Loucy (cell line): ENCODE results near the gene SYNE2.
"Not testable (repeated sequence)": the region's sequence is repeated elsewhere in the genome, so short reads cannot be mapped to it uniquely, and the experiment has no call there.

Experiments used
- H2AFZ ChIP-seq: fragments of 200-600 bp; sonication (generic); 2 replicates; pipeline ENCODE4 v1.6.0; 2016; ENCODE audit warnings: antibody characterized with exemption, mild to moderate bottlenecking, low read length, moderate library complexity
- H3F3A ChIP-seq: fragments of 200-600 bp; 2 replicates; pipeline ENCODE4 v1.6.0; 2016; ENCODE audit warnings: antibody characterized with exemption, low read depth, mild to moderate bottlenecking
- H3K27me3 ChIP-seq: fragments of 200-600 bp; sonication (generic); 2 replicates; pipeline ENCODE4 v1.6.1; 2014; ENCODE audit warnings: low read length, mild to moderate bottlenecking; ENCODE audit not compliant: insufficient read depth, poor library complexity, severe bottlenecking
- H3K36me3 ChIP-seq: fragments of 200-600 bp; sonication (generic); 2 replicates; pipeline ENCODE4 v1.6.1; 2016; ENCODE audit warnings: low read length; ENCODE audit not compliant: insufficient read depth
- H3K4me1 ChIP-seq: fragments of 200-600 bp; sonication (generic); 2 replicates; pipeline ENCODE4 v1.5.1; 2014; ENCODE audit warnings: low read length, mild to moderate bottlenecking; ENCODE audit not compliant: insufficient read depth, poor library complexity, severe bottlenecking
- H3K4me2 ChIP-seq: fragments of 200-600 bp; sonication (generic); 2 replicates; pipeline ENCODE4 v1.6.0; 2014; ENCODE audit warnings: antibody characterized with exemption, low read length, low read depth, mild to moderate bottlenecking; ENCODE audit not compliant: poor library complexity, severe bottlenecking
- H3K4me3 ChIP-seq: fragments of 200-600 bp; sonication (generic); 2 replicates; pipeline ENCODE4 v1.5.1; 2014; ENCODE audit warnings: low read length, mild to moderate bottlenecking, mixed read lengths; ENCODE audit not compliant: poor library complexity, severe bottlenecking
- H3K79me2 ChIP-seq: fragments of 200-600 bp; sonication (generic); 2 replicates; pipeline ENCODE4 v1.6.1; 2014; ENCODE audit warnings: low read length; ENCODE audit not compliant: insufficient read depth
- H3K9ac ChIP-seq: fragments of 200-600 bp; sonication (generic); 2 replicates; pipeline ENCODE4 v1.6.0; 2014; ENCODE audit warnings: mild to moderate bottlenecking, low read depth, low read length, moderate library complexity; ENCODE audit not compliant: poor library complexity, severe bottlenecking
- H3K9me2 ChIP-seq: fragments of 200-600 bp; sonication (generic); replicated peaks from 2 replicates; pipeline ENCODE4 v1.6.1; 2016; ENCODE audit warnings: low read depth, low read length, mixed read lengths
- H3K9me3 ChIP-seq: fragments of 200-600 bp; sonication (generic); 2 replicates; pipeline ENCODE4 v1.6.1; 2014; ENCODE audit warnings: mild to moderate bottlenecking, antibody characterized with exemption, low read length, low read depth; ENCODE audit not compliant: insufficient read depth
- H4K20me1 ChIP-seq: fragments of 200-600 bp; sonication (generic); 2 replicates; pipeline ENCODE4 v1.6.0; 2014; ENCODE audit warnings: antibody characterized with exemption, low read length, mild to moderate bottlenecking; ENCODE audit not compliant: insufficient read depth, poor library complexity, severe bottlenecking
- EZH2phosphoT487 ChIP-seq: fragments of 200-600 bp; IDR thresholded peaks from 2 replicates; pipeline ENCODE4 v1.6.1; 2018; ENCODE audit warnings: antibody characterized with exemption, mild to moderate bottlenecking, moderate library complexity, borderline replicate concordance
- TF ChIP-seq, protein P1 (sequence below): fragments of 200-600 bp; sonication (generic); conservative IDR thresholded peaks from 2 replicates; pipeline ENCODE4 v1.5.1; 2014; ENCODE audit warnings: mild to moderate bottlenecking, antibody characterized with exemption, low read length

The SYNE2 gene

DNA sequence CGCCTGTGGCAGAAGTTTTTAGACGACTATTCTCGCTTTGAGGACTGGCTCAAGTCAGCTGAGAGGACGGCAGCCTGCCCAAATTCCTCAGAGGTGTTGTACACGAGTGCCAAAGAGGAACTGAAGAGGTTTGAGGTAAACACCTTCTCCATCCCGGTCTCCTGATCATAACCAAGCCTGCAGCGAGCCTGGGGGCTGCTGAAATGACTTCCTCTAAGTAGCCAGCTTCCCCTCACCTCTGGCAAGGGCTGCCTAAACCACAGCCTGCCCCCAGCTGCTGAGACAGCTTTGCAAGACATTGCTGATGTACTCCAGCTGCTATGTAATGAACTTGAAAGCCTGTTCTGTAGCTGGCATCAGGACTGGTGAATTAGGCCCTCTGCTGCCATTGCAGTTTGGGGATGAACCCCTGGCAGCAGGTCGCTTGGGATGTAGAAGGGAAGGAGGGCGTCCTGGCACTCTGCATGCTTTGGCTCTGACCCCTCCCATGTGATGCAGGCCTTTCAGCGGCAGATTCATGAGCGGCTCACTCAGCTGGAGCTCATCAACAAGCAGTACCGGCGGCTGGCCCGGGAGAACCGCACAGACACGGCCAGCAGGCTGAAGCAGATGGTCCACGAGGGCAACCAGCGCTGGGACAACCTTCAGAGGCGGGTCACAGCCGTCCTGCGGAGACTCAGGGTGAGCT lies 356.8 kb downstream of the SYNE2 start:
- no peak overlapping the region for H3K9ac ChIP-seq
- no peaks in the 10 kb centered on the region for H3K27me3 ChIP-seq
- TF ChIP-seq, protein P1, sequence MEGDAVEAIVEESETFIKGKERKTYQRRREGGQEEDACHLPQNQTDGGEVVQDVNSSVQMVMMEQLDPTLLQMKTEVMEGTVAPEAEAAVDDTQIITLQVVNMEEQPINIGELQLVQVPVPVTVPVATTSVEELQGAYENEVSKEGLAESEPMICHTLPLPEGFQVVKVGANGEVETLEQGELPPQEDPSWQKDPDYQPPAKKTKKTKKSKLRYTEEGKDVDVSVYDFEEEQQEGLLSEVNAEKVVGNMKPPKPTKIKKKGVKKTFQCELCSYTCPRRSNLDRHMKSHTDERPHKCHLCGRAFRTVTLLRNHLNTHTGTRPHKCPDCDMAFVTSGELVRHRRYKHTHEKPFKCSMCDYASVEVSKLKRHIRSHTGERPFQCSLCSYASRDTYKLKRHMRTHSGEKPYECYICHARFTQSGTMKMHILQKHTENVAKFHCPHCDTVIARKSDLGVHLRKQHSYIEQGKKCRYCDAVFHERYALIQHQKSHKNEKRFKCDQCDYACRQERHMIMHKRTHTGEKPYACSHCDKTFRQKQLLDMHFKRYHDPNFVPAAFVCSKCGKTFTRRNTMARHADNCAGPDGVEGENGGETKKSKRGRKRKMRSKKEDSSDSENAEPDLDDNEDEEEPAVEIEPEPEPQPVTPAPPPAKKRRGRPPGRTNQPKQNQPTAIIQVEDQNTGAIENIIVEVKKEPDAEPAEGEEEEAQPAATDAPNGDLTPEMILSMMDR, result no peak
- no peak for TF ChIP-seq EZH2phosphoT487
- no peaks in the 10 kb centered on the region for H3K9me3 ChIP-seq
- peaks cover 36% of the 10 kb centered on the region for H3K36me3 ChIP-seq
- H2AFZ ChIP-seq, result no peak overlapping the region
- H3K4me1 ChIP-seq, result no peaks in the 10 kb centered on the region
- H3K4me2 ChIP-seq, result no peak overlapping the region
- H3K79me2 ChIP-seq, result no peaks in the 10 kb centered on the region
- no peak overlapping the region for H3K4me3 ChIP-seq
- no peaks in the 10 kb centered on the region for H3F3A ChIP-seq
- H4K20me1 ChIP-seq, result no peaks in the 10 kb centered on the region
- H3K9me2 ChIP-seq, result no peaks in the 10 kb centered on the region

DNA sequence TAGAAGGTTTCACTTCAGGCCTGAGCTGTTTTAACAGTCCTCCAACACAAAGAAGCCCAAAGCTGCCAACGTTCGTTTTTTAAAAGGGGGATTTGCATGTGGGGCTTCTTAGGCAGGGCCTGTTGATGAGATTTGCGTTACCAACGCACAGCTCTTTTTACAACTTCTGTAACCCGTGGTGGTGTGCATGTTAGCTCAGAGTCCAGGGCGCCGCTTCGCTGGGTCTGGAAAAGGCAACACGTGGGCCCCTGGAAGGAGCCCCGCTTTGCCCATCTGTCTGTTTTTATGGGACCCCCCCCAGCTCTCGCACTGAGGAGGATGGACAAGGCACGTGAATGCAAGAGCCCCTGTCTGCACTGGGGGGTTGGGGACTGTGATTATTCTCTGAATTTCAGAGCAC lies 357.4 kb downstream of the SYNE2 start:
- no peaks in the 10 kb centered on the region for H3K9me3 ChIP-seq
- H3K9me2 ChIP-seq, result no peaks in the 10 kb centered on the region
- peaks cover 41% of the 10 kb centered on the region for H3K36me3 ChIP-seq
- H3K9ac ChIP-seq, result no peak overlapping the region
- no peaks in the 10 kb centered on the region for H3K79me2 ChIP-seq
- H3K27me3 ChIP-seq, result no peaks in the 10 kb centered on the region
- H3K4me1 ChIP-seq, result no peaks in the 10 kb centered on the region
- no peaks in the 10 kb centered on the region for H3F3A ChIP-seq
- H2AFZ ChIP-seq, result no peak overlapping the region
- TF ChIP-seq, protein P1, result no peak
- no peak for TF ChIP-seq EZH2phosphoT487
- no peaks in the 10 kb centered on the region for H4K20me1 ChIP-seq
- no peak overlapping the region for H3K4me3 ChIP-seq
- no peak overlapping the region for H3K4me2 ChIP-seq

DNA sequence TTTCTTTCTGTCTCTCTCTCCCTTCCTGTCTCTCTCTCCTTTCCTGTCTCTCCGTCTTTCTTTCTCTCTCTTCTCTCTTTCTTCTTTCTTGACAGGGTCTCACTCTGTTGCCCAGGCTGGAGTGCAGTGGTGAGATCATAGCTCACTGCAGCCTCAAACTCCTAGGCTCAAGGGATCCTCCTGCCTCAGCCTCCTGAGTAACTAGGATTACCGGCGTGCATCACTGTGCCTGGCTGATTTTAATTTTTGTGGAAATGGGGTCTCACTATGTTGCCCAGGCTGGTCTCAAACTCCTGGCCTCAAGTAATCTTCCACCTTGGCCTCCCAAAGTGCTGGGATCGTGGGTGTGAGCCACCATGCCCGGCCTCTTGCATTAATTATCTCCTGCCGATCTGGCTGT lies 358.1 kb downstream of the SYNE2 start:
- H3K9ac ChIP-seq, H3F3A ChIP-seq, H3K27me3 ChIP-seq, H3K4me3 ChIP-seq, H3K79me2 ChIP-seq, H3K4me2 ChIP-seq, H3K9me2 ChIP-seq, H3K9me3 ChIP-seq, H2AFZ ChIP-seq, H4K20me1 ChIP-seq, H3K4me1 ChIP-seq: not testable (repeated sequence)
- H3K36me3 ChIP-seq, result peaks cover 48% of the 10 kb centered on the region

- peaks cover 59% of the 10 kb centered on the region for H3K36me3 ChIP-seq
- no peaks in the 10 kb centered on the region for H3K9me2 ChIP-seq
- H3K9me3 ChIP-seq, result no peaks in the 10 kb centered on the region
- H3K4me2 ChIP-seq, result no peak overlapping the region
- no peaks in the 10 kb centered on the region for H3K27me3 ChIP-seq
- TF ChIP-seq, protein P1, result no peak
- TF ChIP-seq EZH2phosphoT487, result no peak
- H3F3A ChIP-seq, result no peaks in the 10 kb centered on the region
- no peaks in the 10 kb centered on the region for H3K4me1 ChIP-seq
- no peak overlapping the region for H2AFZ ChIP-seq
- H3K9ac ChIP-seq, result no peak overlapping the region
- no peaks in the 10 kb centered on the region for H3K79me2 ChIP-seq
- no peak overlapping the region for H3K4me3 ChIP-seq
- H4K20me1 ChIP-seq, result no peaks in the 10 kb centered on the region
Measured at GRCh38 chr14:64212666-64213065, 359.9 kb downstream of the SYNE2 start.
